Kidney epithelial cell (primary cell): ENCODE measurements around the gene APLP2. TPM values are rescaled to one million over a fixed set of nuclear protein-coding genes. Genes with fewer than 3 reads are reported as not detected.
"Not testable (repeated sequence)": the region's sequence is repeated elsewhere in the genome, so short reads cannot be mapped to it uniquely, and the experiment has no call there.

Experiments
- DNase-seq: peaks from one replicate; pipeline ENCODE4 v3.0.0-alpha.2; 2010; ENCODE audit warnings: low read depth
- H3K27me3 ChIP-seq: 2 replicates; pipeline ENCODE4 v1.6.0; 2011; ENCODE audit warnings: low read length; ENCODE audit not compliant: control insufficient read depth, insufficient read depth
- H3K36me3 ChIP-seq: 2 replicates; pipeline ENCODE4 v1.5.1; 2011; ENCODE audit warnings: low read length; ENCODE audit not compliant: control insufficient read depth, insufficient read depth
- H3K4me3 ChIP-seq: 2 replicates; pipeline ENCODE4 v1.5.1; 2011; ENCODE audit warnings: low read depth, mild to moderate bottlenecking, control low read depth, low read length
- CTCF ChIP-seq: IDR thresholded peaks from 2 replicates; pipeline ENCODE4 v1.5.1; 2011; ENCODE audit warnings: mild to moderate bottlenecking, moderate library complexity, low read length, control low read depth, inconsistent platforms; ENCODE audit not compliant: insufficient read depth, poor library complexity, severe bottlenecking
- total RNA-seq: library from RNA; depleted of rRNA; stranded (reverse); fragments of >200 nt; gene quantifications from 2 replicates; pipeline ENCODE4 v1.2.3, GENCODE V29; 2015

APLP2 gene
- total RNA-seq, 1 donor from 2014 or later, result 586 TPM

- Histone ChIP-seq H3K4me3 (no peak overlapping the region), H3K36me3 (no peaks in the 10 kb centered on the region), H3K27me3 (no peaks in the 10 kb centered on the region)
- no peak for DNase-seq
- TF ChIP-seq CTCF, result no peak
Measured at GRCh38 chr11:130192845-130193267, 123.2 kb downstream of the APLP2 start.

GRCh38 chr11:130193551-130193950, 123.9 kb downstream of the APLP2 start:
- DNase-seq, H3K4me3 ChIP-seq, H3K36me3 ChIP-seq, H3K27me3 ChIP-seq: not testable (repeated sequence)

Other genes starting within 250 kb of the APLP2 start
- gene NFRKB, start 174.3 kb upstream of the APLP2 start, total RNA-seq, result 30.1 and 31.7 TPM in 2 replicates
- gene PRDM10, start 67.1 kb upstream of the APLP2 start, total RNA-seq, result 7.1 and 9.9 TPM in 2 replicates
- 93.0 and 98.4 TPM in 2 replicates for gene ST14, start 89.9 kb downstream of the APLP2 start, total RNA-seq
- gene ZBTB44, start 245.0 kb downstream of the APLP2 start, total RNA-seq, result 18.8 and 19.6 TPM in 2 replicates